ENCODE results near the gene CCL7.
"Not testable (repeated sequence)": the region's sequence is repeated elsewhere in the genome, so short reads cannot be mapped to it uniquely, and the experiment has no call there.

Gene CCL7

DNA sequence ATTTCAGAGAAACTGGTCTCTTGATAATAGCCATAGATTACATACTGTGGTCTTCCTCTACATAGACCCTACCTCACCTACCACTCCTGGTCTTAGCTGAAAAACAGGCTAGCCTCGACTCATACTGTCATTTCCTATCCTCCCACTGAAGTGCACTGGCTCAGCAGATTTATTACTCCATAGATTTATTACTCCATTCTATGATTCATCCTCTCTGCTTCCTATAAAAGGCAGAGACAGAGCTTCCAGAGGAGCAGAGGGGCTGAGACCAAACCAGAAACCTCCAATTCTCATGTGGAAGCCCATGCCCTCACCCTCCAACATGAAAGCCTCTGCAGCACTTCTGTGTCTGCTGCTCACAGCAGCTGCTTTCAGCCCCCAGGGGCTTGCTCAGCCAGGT, at the start of gene CCL7:
Gene CCL7 (plus strand): TSS at position 253 of the 400 bp plus-strand sequence. CDS start 70 bp downstream, at position 323.
- no peak for DNase-seq

DNA sequence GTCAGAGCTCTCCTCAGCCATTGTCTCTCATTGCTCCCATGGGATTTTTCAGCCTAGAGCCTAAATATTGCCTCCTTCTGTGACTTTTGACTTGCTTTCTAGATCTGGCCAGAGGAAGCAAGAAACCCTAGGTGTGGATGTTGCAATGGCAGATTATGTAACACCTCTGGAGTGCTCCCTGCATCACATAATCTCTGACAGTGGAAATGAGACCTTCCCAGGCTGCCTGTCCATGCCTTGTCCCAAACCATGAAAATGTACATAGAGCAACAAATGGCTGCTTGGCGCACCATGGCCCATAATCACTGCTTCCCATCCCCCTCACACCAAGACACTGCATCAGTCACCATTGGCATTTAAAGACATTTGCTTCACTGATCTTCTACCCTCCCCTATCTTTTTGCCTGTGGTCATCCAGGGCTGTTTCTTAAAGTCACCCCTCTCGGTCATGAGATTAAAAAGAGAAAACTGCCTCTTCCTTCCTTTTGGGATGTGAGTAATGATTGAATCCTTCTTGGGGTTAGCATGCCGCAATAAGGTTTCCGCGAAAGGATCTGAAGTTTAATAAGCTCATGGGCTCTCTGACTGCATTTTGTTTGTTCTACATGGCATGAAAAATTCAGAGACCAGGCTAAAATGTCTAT, 49.1 kb upstream of the CCL7 start:
- DNase-seq = no peak

DNA sequence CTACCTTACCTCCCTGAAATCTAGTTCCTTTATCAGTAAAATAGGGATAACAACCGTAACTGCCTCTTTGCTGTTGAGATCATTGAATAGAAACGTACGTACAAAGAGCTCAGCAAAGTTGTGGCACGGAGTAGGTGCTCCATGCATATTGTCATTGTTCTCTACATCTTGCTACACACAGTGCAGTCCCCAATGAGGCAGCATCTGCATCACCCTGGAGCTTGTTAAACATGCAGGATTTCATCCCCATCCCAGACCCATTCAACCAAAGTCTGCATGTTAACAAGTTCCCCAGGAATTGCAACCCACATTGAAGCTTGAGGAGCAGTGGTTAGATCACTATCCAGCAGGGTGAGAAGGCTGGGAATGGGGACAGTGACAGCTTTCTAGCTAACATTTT, 48.6 kb upstream of the CCL7 start:
- no peak for DNase-seq

DNA sequence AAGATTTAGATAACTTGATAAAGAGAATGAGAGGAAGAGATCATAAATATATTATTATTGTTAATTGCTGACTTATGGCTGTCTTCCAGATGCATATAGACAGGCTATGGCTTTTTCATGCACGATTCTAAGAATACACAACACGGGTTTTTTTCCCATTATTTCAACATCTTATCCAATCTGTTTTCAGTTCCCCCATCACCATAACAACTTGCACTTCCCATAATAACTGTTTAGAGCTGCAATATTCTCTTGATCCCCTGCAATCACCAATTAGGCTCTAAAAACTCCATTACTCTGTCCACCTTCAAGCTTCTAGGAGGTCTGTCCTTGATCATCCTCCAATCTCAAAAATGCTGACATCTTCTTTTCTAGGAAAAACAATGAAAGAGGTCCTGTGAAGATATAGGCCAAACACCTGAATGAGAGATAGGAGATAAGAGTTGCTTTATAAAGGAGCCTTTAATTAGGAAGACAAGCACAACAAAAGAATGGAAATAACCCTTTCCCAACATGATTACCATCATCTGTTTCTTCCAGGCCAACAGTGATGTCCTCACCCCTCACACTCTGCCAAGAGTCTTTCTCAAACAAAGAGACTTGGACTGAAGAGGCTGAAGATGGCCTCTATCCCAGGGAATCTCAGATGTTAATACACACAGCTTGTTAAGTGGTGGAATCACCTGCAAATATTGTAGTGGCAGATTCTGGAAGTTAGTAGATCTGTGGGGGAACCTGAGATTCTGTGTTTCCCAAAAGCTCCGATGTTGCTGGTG, 47.1 kb upstream of the CCL7 start:
- no peak for DNase-seq

DNA sequence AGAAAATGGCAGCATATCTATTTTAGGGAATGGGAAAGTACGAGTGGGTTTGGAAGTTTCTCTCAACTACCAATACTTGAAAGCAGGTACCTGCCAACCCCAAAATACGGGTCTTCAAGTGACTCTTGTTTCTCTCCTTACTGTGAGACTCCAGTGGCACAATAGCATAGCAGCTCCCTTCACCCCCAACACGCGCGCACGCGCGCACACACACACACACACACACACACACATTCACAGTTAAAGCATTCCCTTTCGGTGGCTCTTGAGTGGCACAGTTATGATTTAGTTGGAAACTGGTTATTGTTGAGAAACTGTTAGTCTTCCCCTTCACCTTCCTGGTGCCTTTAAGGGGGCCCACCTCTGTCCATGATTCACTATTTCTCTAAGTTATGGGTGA, 45.0 kb upstream of the CCL7 start:
- no peak for DNase-seq

DNA sequence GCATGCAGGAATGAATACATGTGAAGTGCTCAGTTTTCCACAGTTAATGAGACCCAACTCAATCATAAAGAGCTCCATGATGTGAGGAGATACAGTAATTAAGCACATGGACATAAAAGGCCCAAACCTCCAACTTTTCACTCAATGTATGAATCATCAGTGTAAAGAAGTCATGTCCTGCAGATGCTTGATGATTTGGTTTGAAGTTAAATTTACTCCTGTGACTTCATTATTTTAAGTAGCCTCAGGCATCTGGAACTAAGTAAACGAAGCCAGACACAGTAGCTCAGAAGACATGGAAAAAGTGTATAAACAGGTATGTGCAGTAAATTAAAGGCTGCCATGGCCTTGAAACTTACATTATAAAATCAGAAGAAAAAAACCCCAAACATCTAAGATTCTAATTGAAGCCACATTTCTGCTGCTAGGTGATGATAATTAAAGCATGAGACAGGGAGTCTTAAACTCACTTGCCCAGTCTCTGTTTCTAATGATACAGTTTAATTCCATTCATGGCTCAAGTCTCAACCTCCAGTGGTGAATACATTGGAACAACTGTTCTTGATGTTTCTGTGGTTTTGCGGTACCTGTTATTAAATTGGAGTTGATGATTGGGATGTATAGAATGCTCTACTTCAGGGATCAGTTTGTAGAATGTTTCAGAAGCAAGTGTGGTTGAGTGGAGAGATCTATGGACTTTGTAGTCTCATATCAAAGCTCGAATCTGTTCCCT, 43.8 kb upstream of the CCL7 start:
- DNase-seq = no peak

DNA sequence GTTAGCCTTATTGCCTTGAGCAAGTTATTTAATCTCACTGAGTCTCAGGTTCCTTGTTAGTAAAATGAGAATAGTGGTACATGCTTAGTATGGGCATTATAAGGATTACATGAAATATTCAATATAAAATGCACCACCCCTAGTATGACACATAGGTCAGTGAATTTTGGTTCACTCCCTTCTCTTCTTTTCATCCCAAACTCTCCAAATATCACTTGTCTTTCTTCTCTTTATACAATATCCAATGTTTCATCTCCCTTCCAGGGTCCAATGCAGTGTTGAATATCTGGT, 43.3 kb upstream of the CCL7 start:
- no peak for DNase-seq

DNA sequence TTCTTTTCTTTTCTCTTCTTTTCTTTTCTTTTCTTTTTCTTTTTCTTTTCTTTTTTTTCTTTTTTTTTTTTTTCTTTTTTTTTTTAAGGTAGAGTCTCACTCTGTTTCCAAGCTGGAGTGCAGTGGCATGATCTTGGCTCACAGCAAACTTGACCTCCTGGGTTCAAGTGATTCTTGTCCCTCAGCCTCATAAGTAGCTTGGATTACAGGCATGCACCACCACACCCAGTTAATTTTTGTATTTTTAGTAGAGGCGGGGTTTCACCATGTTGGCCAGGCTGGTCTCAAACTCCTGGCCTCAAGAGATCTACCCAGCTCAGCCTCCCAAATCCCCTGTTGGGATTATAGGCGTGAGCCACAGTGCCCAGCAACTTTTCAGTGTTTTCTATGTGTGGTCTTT, 42.7 kb upstream of the CCL7 start:
- not testable (repeated sequence) for DNase-seq

DNA sequence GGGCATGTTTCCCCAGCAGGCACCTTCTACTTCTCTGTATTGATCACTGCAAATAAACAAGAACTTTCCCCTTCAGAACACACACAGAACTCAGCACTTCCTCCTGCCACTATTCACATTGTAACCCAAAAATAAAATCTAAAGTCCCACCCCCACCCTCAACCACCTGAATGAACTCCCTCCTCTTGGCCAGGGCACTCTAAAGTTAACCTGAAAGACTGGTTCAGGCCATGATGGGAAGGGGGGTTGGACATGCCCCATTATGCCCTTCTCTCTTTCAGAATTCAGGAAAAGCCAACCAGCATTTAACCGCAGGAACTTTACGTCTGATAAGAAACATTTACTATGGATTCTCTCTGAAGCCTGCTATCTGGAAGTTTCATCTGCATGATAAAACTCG, 42.3 kb upstream of the CCL7 start:
- DNase-seq = no peak

DNA sequence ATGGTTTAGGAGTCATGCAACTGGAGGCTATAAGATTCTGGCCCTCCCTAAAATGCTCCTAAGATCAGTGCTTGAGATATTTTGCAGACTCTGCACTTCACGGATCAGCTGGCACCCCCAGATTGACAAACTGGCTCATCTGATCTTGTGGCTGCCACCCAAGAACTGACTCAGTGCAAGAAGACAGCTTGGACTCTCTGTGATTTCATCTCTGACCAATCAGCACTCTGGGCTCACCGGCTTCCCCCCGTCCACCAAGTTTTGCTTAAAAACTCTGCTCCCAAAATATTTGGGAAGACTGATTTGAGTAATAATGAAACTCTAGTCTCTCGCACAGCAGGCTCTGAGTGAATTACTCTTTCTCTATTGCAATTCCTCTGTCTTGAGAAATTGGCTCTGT, 41.2 kb upstream of the CCL7 start:
- DNase-seq = no peak

DNA sequence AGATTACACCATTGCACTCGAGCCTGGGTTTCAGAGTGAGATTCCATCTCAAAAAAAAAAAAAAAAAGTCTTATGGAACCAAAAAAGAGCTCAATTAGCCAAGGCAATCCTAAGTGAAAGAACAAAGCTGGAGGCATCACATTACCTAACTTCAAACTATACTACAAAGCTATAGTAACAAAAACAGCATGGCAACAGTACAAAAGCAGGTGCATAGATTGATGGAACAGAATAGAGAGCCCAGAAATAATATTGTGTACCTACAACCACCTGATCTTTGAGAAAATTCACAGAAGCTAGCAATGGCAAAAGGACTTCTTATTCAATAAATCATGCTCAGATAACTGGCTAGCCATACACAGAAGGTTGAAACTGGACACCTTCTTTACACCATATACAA, 39.7 kb upstream of the CCL7 start:
- DNase-seq = no peak

DNA sequence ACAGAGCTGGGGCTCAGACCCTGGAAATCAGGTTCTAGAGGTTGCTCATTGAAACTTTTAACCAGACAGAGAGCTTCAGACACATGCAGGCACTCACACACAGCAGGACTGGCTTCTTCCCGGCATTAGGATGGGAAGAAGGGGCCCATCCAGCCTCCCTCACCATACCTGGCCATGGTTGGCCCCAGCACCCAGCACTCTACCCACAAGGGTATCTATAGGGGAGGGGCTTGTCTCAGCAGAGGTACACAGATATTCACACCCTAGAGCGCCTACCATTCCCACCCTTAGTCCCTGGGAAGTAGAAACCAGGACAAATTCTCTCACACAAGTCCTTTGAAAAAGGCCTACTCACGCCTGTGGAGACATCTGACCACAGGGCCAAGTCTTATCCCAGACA, 35.4 kb upstream of the CCL7 start:
- no peak for DNase-seq

DNA sequence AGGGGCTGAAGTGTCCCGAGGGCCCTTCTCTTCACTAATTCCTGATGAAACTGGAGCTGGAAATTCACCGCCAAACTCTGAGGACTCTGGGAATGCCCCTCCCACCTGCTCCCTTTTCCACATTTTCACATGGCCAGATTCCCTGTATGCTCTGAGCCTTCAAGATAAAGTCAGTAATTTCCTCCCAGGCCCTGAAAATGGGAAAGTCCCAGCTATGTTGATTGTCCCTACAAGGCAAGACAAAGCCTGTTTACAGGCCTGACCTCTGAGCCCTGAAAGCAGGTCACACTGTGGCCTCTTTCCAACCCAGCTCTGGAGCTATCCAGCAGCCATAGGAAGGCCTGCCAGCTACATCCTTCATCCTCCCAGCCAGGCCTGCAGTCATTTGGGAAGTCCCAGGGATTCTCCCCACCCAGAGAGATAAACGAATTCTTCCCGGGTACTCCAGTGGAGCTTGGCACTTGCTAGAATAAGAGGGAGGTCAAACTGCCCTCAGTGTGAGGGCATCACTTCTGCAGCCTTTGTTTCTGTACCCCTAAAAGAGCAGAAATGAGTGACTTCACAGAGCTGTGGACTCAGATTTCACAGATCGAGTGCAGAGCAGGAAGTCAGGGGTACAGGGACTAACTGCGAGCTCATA, 34.5 kb upstream of the CCL7 start:
- DNase-seq = no peak

DNA sequence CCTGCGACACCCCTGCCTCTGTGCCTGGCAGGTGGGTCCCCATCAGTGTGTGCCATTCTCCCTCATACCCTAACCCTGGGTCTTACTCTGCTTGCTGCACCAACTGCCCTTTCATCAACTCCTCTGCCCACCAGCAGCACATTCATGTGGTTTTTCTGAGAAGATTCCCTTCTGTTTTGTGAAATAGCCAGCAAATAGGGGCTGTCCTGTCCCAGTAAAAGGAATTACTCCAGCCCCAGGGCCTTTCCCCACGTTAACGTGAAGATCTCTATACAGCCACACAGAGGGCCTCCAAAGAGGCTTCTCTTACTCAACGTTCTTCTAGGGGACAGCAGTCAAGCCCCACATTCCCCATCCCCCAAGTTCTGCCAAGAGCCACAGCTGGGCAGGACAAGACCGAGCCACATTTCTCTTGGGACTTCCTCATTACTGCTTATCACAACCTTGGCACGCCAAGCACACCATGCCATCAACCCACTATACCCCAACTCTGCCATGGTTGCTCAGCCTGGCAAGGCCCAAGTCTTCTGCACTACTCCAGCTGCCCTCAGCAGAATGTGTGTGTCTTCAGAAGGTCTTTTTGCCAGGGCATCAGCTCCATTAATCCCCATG, 33.6 kb upstream of the CCL7 start:
- DNase-seq = no peak

DNA sequence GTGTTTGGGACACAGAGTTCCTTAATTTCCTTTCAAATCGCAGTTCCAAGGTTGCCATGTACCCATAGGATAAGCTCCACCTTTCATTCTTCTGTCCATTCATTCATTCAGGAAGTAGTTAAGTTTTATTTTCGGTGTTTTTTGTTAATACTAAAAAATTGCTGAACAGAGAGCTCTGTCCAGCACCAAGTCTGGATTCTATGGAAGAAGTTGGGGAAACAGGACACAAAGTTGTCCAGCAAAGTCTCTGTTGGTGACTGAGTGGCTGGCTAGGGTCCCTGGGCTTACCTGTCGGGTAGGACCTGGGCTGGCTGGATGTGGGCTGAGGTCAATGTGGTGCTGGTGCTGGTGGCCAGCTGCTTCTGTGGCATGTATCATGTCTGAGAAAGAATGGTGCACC, 32.6 kb upstream of the CCL7 start:
- no peak for DNase-seq

DNA sequence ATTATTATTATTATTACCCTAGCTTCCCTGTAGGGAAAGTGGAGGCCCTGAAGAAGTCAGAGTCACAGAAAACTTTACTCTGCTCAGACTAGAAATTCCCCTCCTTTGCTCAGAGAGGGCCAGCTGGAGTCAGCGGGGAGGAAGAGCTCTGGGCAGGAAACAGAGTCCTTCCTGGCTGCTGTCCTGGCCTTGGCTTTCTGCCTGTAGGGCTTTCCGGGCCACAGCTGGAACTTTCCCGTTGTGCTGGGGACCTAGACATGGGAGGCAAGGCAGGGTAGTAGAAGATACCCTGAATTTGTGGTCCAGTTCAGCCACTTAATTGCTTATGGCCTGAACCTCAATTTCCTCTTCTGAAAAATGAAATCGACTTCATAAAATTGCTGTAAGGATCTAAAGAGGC, 29.0 kb upstream of the CCL7 start:
- DNase-seq = no peak

DNA sequence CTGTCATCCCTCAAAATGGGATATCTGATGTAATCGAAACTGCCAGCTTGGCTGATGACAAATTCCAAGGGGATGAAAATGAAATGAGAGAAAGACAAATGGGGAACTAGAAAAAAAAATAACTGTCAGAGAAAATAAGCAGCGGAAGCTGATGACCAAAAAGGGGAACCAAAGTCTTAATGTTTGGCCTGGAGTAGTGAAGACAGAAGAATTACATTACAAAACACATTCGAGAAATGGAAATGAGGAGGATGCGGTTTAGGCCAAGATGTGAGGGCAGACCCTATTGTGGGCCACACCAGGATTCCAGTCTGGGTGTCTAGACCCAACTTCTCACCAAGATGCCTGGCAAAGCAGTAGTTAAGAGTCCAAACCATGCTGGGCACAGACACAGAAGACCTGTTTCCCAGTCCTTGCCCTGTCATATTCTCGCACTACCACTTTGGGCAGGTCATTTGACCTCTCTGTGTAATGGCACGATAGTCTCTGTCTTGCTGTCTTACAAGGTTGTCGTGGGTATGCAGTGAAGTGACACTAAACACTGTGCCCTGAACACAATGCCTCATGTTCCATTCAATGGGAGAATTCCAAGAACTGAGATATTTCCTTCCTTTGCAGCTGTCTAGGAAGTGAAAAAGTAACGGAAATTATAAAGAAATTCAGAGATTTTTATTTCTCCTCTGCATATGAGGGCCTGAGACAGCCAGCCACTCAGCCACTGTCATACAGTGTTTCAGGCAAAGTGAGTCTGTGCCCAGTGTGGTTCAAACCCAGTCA, 27.2 kb upstream of the CCL7 start:
- DNase-seq = no peak

DNA sequence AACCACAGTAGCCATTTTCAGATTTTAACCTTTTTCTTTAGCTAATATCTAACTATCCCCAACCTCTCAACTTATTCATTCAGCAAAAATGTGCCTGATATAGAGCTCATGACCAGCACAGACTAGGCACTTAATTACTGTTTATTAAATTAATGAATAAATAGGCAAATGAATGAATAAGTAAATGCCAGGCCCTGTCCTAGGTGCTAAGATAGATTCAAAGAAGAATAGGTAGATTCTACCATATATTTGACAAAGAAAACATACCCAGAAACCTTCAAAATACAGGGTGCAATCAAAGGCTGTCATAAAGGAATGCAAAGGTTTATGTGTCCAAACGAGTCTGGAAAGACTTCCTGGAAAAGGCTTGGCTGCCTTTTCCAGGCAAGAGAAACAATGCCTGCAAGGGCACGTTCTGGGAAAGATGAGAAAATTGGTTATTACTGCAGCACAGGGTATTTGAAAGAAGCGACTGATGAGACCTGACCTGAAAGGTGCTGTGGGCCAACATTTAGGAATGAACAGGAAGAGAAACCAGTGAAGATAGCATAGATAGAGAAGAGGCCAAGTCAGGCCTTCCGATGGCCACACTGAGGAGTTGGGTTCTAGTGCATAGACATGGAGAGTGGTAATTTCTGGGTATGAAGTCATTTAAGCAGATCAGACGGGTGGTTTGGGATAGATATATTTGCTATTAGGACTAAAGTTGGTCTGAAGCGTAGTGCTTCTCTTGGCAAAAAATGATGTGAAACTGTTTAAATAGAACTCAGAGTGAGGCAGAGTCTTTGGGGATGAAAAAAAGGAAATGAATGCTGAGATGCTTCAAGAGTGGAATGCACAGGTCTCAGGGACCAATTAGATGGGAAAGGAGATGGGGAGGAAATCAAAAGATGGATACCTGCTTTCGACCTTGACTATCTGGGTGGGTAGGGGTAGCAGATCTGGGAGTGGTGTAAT, 26.4 kb upstream of the CCL7 start:
- DNase-seq = no peak

DNA sequence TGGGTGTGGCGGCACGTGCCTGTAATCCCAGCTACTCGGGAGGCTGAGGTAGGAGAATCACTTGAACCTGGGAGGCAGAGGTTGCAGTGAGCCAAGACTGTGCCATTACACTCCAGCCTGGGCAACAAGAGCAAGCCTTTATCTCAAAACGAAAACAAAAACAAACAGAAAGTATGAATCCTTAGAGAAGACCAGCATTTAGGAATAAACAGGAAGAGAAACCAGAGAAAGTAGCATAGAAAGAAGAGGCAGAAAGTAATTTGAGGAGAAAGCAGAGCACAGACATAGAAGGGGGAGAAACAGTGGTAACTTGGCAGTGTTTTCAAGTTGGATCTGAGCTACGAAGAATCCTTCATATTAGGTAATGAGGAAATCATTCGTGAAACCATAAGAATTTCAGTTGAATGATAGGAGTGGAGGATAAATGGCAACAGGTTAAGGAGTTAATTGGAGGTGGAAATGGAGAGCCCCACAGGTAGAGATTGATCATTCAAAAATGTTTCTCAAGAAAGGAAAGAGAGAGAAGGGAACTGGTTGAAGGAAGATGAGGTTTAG, 24.6 kb upstream of the CCL7 start:
- no peak for DNase-seq

DNA sequence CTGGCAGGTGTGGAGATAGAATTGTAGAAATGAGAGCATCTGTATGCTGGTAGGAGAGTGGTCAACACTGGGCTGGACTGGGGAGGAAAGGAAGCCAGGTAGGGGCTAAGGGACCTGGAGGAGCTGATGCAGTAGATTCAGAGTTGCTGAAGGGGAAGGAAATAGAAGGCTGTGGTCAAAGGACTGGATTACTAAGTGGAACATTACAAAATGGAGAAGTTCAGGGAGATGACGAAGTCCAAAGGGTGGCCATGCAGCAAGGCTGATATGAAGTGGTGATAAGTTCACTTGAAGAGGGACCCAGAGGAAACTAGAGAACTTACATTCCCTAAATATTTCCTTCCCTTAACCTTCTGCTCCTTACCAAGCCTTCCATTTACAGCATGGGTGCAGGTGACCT, 23.6 kb upstream of the CCL7 start:
- no peak for DNase-seq

DNA sequence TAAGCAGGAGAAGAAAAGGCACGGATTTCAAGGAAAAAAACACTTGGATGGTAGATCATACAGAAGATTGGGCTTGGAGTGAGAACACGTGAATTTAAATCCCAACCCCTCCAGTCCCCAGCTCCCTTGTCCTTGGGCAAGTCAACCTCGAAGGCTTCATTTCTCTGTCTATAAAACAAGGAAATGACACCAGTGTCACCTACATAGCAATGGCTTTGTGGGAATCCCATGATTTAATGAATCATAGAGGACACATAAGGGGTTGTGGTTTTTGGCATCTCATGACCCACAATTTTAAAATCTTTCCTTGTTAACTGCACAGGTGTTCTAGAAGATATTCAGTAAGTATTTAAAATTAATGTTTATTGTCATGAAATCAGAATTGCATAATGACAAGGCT, 23.1 kb upstream of the CCL7 start:
- no peak for DNase-seq

Data from activated naive CD4-positive, alpha-beta T cell treated with Interleukin-2 at 50 U/mL for 16 hours (primary cell).